HG03066 (cell line): ENCODE data around the gene FCHSD2.

Source experiments
- ATAC-seq: cut with Tn5 transposase; IDR thresholded peaks from one replicate; pipeline ENCODE4 v1.9.1; 2021; ENCODE audit warnings: low read depth; ENCODE audit not compliant: unreplicated experiment

FCHSD2 gene

DNA sequence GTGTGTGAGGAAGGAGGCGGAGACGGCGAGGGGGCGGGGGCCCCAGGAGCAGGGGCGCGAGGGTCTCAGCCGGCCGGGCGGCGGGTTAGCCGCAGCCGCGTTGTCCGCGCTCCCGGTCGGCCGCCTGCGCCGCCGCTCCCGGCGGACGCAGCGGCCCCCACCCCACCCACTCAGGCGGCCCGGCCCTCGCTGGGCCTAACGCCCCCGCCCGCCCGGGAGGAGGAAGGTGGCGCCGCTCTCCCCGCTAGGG, at the start of gene FCHSD2:
FCHSD2 (minus strand) TSS at position 191 of the 250 bp plus-strand sequence. CDS start 441 bp downstream, outside the sequence.
- ATAC-seq, result no peak

DNA sequence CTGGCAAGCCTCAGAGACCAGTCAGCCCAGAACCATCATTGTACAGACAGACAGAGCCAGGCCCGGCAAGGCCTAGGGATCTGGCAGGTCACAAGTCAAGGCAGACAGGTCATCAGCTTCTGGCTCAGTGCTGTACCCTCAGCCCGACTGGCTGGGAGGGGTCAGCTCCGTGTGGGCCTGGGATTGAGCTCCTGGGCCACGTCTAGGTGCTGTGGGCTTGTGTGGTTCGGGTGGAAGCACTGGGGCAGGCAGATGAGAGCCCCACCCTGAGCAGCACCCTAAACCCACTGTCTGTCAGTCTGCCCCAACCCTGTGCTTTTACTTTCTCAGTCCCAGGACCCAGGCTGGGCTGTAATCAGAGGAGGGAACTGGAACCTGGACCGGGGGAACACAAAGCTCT, 49.0 kb upstream of the FCHSD2 start:
- no peak for ATAC-seq

DNA sequence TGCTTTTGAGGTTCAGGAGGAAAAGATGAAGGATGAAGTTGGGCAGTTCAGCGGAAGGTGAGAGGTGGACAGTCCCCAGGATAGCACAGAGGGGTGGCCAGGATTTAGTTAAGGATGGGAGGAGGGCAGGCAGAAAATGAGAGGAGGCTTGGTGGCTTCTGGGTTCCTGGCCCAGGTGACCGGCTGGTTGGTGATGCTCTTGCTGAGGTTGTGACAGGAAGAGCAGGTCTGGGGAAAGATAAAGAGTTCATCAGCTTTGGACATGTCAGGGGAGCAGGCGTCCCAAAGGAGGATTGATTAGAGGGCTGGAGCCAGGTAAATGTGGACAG, 48.4 kb upstream of the FCHSD2 start:
- no peak for ATAC-seq

DNA sequence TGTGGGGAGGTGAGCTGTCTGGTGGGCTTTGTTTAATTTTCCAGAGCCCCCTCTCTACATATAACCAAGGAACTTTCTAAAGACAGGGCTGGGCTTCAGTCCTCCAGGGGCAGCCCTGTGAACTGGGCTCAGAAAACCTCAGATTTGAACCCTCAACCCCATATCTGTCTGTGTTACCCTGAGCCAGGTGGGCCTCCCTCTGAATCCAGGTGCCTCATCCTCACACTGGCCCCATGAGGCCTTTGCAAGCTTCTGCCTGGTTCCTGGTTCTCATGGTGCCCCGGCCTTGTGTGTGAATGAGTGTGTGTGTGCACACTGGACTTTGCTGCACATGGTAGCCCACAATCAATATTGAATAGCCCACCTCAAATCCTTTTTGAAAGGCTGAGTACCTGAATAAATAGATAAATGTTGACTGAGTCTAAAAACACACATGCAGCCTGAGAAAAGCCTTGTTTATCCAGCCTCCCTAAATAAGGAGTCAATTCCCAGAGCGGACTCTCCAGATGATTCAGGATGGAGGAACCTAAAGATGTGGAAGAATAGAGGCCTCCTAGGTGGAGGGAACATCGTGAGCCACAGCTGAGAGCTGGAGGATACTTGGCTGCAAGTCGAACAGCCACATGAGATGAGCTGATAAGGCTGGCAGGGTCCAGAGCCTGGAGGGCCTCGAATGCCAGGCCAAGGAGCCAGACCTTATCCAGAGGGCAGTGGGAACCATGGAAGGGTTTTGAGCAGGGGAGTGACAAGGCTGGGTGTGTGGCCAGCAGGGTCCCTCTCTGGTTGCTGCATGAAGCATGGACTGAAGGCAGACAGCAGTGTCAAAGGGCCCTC, 47.8 kb upstream of the FCHSD2 start:
- no peak for ATAC-seq

DNA sequence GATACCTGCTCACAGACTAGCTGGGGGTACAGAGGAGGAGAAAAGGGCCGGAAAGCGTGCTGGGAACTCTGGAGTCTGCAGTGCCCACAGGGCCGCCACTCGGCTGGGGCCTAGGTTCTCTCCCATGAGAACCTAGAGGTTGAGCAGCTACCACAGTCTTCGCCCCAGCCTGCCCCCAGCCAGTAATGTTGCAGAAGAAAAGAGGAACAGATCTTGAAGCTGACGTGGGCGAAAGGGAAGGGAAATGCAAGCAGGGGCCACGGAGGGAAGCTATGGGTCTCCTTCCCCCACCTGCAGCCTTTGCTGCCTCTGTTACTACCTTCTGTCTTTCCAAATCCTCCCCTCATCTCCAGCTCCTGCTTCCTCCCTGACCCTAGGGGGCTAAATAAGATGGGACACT, 47.2 kb upstream of the FCHSD2 start:
- ATAC-seq, result no peak

DNA sequence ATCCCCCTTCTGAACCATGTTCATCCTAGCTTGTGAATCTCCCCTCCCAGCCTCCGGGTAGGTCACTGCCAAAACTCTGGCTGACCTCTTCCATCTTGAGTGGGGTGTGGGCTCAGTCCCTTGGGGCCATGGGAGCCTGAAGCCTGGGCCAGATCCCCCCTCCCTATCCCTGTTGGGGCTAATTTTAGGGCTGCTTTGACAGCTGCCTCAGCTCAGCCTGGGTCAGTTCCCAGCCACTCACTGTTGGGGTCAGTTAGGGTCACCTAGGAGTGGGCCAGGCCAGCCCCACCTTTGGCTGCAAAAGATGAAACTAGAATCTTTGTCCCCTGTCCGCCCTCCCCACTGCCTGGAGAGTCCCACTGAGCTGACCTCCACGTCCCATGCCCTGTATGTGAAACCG, 46.2 kb upstream of the FCHSD2 start:
- no peak for ATAC-seq

DNA sequence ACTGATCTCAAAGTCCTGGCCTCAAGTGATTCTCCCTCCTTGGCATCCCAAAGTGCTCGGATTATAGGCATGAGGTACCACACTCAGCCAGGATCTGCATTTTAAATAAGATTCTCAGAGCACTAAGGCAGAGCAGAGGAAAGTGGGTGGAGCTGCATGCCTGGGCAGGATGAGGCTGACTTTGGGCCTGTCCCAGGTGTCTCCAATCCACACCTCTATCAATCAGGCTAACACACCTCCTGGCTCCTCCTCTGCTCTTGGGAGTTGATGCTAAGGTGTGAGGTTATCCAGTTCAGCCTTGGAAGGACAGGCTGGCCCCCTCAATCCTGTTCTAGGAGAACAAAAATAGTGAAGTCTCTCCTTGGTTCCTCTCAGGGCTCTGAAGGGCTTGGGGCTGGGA, 45.7 kb upstream of the FCHSD2 start:
- no peak for ATAC-seq

DNA sequence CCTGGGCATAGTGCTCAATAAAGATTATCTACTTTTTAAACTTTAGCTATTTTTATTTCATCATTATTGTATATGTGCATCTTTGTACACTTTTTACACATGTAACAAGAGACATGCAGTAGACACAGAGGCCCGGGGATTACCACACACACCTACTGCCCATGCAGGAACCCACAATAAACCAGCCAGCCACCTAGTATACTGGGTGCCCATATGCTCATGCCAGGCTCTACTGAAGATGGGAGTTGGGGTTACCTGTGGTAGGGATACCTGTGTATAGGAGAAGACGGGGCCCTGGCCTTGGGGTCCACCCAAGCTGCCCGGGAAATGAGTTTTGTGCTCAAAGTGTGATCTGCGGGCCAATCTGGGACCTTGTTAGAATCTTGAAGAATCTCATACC, 44.8 kb upstream of the FCHSD2 start:
- no peak for ATAC-seq

DNA sequence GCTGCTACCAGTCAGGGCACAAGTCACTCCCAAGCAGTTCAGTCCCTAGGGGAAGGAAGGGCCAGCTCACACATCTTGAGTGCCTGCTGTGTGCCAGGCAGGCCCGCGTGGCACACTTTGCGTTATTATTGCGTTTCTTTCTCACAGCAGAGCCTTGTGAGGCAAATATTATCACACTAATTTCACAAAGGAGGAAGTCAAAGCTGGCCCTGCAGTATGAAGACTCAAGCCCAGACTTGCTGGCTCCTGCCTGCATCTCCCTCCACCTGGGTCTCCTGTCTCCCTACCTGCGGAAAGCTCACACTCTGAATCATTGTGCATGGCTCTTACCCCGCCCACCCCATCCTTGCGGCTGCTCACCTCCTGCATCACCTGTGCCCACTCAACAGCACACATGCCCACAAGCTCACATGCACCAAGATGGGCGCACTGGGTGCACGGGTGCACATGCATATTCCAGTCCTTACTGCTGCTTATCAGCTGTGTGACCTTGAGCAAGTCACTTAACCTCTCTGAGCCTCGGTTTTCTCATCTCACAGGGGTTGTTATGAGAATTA, 44.3 kb upstream of the FCHSD2 start:
- no peak for ATAC-seq

DNA sequence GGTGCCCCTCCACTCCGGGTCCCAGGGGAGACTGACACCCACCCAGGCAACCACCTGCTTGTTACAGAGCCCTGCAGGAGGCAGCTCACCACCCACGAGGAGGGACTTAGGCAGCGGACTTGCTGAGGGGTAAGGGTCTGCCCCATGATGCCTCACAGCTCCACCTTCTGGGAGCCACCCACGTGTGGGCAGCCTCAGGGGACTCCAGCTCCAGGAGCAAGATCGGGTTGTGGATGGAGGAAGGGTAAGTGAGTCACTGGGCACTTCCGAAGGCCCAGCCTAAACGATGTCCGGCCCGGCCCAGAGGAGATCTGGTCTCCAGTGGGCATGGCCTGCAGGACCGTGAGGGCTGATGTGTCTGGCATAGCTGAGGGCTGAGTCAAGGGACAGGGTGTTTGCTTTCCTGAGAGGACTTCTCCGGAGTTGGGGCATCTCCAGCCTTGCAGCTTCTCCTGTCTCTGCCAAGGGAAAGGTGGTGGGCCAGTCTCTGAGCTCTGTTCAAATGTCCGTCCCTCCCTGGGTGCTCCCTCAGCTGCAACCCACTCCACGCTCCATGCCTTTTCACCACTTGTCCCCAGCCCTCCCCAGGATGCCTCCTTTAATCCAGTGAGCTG, 43.7 kb upstream of the FCHSD2 start:
- no peak for ATAC-seq

DNA sequence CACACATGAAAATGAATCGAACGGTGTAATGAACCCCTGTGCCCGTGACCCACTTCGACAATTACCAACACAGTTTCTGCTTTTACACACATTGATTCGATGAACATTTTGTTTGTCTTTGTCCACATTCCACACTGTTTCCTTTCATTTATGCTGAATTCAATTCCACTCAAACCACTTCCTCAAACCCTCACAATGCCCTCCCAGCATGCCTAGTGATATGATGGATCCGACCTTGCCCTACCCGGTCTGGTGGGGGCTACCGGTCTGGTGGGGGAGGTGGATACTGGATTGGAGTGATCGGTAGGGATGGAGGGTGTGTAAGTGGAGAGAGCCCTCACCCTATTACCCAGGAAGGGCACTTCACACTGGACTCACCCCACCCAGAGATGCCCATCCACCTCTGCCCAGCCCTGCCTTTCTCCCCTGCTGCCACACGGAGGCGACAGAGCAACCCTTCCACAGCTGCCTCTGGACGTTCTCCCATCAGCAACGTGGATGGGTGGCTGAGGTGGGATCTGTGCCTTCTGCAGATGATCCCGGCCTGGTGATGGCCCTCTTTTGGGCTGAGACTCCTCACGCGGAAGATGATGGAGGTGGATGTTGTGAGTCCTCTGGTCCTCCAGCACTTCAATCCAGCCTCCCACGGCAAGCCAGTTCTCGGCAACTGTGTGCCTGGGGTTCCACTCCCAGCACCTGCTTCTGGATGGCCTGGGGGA, 43.0 kb upstream of the FCHSD2 start:
- no peak for ATAC-seq

DNA sequence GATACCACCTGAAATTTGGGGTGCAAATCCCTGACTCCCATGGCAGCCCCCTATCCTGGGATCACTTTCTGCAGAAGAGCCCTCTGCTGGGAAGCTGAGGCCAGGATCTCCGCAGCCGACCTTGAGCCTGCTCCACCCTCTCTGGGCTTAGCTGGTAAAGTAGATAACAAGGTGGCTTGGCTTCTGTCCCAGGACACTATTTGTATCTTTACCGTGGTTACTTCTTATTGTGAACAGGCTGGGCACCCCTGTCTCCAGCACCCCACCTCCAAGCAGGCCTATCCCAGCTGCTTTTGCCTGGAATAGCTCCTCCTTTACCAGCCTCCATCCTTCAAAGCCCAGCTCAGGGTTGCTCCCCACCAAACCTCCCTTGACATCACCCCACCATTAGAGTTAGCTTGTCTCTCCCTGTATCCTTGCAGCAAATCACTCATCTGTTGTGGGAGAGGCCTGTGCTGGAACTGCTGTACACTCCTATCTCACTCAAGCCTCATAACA, 40.8 kb upstream of the FCHSD2 start:
- ATAC-seq, result no peak

DNA sequence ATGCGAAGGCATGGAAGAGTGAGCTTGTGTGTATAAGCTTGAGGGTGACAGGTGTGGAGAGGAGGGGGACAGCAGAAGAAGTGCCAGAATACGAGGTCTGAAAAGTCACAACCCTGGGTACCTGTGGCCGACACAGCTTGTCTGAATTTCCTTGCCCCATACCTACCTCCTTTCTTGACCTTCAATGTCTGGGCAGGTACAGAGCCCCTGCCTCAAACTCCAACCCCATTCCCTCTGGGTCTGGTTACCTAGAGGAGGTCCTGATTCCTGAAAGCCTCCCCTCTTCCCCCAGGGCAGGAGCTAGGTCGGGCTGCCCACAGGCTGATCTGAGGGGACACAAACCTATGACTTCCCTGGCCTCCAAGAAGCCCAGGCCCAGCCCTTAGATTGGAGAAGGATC, 36.6 kb upstream of the FCHSD2 start:
- no peak for ATAC-seq

DNA sequence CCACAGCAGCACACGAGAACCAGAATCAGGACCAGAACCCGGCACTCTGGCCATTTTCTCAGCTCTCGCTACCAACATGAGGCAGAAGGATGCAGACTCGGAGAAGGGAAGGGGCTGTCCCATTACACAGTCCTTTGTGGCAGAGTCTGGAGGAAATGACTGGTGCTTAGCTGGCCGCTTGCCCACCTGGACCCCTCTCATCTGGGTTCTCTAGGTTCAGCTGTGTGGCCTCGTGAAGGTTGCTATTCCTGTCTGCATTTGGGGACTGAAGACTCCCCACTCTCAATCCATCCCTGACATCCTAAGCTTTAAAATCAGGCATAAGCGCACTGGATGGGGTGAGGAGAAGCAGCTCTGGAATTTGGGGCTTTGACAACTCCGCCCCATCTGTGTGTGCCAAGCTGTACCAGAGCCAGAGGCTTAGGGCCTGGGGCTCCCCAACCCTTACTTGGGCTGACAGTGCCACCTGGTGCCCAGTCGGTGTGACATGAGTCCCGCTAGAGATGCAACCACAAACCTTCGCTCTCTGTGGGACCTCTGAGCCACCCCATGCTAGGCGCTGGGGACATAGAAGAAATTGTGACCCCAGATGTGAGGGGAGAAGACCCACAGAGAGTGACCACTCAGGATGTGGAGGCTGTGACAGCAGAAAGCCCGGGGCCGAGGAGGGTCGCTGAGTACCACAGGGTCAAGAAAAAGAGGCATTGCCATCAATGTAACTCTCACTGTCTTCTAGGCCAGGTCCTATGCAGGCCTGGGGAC, 35.8 kb upstream of the FCHSD2 start:
- ATAC-seq, result peak; percentile 68

DNA sequence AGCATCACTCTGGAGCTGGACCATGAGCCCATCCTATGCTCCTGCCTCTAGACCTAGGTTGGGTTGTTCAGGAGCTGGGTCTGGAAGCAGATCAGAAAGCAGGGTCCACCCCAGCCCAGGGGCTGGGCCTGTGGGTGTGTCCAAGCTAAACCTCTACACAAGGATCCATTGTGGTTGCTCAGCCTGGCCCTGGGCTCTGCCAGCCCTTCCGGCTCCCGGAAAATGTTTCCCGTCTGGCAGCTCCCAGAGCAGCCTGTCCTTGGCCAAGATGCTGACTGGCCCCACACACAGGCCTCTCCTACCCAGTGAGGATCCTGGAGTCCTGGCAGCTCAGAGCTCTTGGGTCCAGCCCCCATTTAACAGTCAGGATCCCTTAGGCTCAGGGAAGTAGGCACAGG, 35.3 kb upstream of the FCHSD2 start:
- ATAC-seq, result no peak

DNA sequence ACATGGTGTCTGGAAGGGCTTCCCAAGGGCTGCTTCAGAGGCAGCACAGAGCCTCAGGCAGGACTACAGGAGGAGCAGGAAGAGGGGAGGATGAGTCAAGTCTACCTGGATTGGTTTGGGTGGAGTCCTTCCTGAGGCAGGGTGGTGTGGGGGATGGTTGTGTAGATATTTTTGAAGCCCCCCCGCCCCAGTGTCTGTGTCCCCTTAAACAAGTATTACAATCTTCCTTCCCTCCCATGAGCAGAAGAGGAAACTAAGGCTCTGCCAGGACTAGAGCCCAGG, 34.7 kb upstream of the FCHSD2 start:
- no peak for ATAC-seq

DNA sequence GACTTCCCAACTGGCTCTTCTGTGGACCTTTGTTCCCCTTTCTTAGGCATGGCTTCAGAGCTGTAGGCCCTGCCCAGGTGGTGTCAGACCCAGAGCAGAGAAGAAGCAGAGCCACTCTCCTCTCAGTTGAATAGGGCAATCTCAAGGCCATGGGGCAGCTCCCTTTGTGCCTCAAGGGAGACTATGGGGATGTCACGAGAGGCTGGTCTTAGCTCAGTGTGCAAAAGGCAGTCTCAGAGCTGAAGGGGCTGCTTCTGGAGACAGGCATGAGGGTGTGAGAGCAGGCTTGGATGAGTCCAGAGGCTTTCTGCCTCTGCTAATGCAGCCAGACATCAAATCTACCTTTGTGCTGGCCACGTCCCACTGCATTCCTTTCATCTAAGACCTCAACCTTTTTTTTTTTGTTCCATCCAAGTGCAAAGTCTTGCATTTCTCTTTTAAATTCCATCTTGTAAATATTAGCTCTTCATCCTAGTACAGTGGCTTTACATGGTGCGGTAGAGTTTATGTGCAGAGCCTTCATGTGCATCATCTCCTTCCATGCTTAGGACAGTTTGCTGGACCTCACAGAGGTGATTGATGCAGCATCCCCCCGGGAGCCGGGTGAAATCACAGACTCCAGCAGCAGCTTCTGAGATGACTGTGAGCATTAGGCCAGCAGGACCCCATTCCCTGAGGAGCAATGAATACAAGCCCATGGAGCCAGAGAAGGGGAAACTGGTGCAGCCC, 34.2 kb upstream of the FCHSD2 start:
- ATAC-seq, result no peak

DNA sequence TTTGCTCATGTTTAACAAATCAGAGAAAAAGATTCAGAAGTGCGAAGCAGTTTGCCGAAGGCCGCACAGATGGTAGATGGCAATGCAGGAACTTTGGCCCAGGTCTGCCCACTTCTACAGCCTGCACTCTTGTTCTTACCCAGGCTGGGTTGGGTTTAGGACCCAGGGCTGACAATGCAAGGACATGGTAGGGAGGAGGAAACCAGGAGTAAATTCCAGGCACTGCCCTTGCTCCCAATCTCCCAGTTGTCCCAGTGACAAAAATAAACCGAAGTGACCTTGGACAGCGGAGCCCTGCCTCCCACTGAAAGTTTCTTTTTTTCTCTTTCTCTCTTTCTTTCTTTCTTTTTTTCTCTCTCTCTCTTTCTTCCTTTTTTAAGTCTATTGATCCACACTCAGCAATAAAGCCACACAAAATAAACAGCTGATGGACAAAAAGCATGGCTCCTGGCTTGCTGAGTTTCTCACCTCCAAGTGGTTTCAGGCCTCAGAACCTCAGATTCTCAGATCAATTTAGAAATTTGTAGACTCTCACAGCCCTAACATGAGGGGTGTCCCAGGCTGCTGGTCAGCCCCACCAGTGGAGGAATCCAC, 33.5 kb upstream of the FCHSD2 start:
- no peak for ATAC-seq

DNA sequence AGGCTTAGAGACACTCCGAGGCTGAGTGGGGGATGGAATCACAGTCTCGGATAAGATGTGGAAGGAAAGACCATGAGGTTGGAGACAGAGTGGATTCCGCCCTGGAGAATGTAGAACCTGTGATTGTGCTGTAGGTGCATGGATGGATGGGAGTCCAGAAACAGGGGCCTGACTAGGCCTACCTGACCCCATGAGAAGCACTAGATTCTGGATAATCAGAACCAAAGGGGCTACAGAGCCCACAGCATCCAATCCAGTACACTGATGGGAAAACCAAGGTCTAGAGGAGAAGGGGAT, 32.3 kb upstream of the FCHSD2 start:
- ATAC-seq, result no peak

DNA sequence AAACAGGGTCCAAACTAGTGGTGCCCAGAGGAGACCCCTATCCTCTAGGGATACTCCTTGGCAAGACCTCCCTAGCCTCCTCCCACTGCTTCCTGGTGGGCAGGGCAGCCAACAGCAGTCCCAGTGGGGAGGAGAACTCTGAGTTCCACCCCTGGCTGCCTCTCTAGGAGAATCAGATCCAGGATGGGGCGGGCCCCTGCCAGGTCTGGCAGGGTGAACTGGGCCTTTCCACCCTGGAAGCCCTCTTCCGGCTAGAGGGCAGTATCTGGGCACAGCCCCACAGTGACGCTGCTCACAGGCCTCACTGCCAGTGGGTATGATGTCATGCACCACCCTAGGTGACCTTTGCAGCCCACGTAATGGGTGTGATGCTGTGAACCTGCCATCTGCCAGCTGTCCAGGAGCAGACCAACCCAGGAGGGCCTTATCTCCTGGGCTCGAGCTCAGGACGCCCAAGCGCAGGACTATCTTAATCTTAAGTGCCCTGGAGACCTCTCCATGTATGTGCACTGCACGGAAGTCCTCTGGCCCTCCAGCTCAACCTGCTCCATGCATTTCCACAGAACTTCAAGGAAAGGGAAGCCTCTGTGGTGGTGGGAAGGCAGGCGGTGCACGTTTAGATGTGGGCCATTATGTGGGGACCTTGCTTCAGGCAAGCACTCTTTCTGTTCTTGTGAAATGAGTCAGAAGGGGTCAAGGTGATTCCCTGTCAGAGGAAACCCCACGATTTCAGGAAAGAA, 31.8 kb upstream of the FCHSD2 start:
- no peak for ATAC-seq
